HG02678 (cell line): ENCODE data around the gene DSP.

Experiments used
- ATAC-seq: cut with Tn5 transposase; IDR thresholded peaks from one replicate; pipeline ENCODE4 v1.9.1; 2021; ENCODE audit warnings: mild to moderate bottlenecking, moderate library complexity; ENCODE audit not compliant: unreplicated experiment

Gene DSP

DNA sequence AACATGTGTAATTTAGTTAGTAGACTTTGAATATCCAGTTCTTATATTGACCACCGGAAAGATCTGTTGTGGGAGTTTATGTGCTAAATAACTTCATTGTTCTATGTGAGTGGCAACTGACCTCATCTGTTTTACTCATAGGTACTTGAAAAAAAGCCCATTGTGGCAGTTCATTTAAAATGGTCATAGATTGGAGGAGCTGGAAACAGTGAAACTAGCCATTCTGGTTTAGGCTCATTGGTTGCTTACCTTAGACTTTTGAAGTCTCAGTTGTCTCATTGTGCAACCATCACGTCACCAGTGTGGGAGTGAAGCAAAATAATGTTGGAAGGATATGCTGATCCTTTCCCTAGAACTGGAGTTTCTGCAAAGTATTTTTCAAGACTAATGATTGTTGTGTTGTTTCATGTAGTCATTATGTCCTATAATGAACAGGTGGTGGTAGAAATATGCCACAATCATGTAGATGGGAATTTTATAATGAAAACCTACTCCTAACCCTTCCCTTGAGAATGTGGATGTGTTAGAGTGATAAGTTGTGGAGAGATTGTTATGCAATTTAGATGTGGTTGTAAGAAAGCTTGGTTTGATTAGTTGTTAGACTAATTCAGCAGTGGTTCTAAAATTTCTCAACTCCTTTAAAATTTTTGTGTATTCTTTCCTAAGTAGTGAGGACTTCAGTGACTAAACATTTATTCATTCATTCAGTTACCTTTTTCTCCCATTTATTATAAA is 18.3 kb downstream of the DSP start:
- no peak for ATAC-seq

DNA sequence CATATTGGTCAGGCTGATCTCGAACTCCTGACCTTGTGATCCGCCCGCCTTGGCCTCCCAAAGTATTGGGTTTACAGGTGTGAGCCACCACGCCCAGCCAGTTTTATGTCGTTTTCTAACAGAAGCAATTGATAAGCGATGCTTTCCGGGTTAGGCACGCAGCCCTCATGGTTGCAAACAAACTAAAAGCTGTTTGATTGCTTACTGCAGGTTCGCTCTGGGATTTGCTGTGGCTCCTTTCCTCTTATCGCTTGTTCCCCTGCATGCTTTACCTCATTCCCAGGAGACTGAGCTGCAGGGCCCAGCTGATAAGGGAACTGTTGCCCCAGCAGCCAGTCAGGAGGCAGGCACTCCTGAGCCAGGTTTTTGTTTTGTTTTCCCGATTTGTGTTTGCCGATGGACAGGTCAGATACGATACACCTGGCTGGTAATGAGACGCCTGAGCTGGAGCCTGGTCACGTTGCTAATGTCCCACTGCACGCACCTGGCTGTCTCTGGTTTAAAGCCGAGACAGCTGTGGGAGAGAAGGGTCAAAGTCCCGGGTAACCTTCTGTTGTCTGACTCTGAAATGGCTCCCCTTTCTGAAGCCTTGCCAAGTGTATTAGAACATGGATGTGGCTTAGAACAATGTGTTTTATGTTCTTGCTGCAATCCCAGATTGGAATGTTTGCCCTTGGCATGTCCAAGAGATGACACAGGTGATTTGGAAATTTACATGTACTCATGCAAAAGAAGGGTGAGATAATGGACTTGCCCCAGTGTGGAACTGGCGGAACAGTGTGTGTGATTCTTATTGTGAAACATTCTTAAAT is 19.9 kb downstream of the DSP start:
- ATAC-seq, result no peak

DNA sequence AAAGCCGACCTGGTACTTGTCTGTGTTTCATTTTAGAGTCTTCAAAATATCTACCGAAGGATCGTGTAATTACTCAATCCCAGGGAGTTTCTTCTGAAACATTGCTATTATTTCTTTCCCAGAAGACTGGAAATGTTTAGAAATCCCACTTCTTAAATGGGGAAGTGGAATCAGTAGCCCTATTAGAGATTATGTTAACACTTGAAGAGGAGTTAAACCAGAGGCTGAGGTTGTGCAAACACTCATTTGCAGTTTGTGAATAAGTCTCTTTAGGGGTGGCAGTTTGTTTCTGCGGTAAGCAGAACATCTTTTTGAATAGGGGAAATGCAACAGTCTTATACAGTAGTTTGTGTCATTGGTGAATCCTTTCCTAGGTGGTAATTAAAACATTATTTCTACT is 21.3 kb downstream of the DSP start:
- no peak for ATAC-seq

DNA sequence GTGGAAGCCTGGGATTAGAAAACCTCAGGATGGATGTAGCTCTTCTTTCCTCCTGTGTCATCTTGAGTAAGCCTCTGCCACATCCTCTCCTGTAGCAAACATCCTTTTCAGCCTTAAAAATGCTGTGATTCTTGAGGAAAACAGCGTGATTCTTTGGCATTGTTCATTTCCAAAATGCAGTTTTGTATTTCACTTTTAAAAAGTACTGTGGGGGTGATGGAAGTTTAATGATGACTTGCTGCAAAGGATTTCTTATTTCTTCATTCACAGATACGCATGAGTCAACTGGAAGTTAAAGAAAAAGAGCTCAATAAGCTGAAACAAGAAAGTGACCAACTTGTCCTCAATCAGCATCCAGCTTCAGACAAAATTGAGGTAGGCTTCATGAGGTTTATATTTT is 24.6 kb downstream of the DSP start:
- no peak for ATAC-seq

DNA sequence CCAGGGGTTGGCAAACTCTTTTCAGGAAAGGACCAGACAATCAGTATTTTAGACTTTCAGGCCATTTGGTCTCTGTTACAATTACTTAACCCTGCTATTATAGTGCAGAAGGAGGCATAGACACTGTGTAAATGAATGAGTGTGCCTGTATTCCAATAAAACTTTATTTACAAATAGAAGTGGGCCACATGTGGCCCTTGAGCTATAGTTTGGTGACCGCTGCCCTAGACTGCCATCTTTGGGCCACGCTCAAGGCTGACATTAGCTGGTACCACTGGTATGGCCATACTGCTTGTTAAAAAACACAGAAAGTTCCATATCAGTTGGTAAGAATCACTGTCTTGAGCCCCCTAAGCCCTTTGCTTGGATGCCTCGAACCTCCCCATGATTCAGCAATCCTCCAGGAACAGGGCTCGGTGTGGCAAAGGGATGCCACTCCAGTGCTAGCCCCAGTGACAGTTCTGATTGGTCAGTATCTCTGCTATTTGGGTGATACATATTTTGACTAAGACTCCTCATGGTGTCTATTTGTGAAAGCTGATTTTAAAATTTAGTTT is 25.2 kb downstream of the DSP start:
- no peak for ATAC-seq

DNA sequence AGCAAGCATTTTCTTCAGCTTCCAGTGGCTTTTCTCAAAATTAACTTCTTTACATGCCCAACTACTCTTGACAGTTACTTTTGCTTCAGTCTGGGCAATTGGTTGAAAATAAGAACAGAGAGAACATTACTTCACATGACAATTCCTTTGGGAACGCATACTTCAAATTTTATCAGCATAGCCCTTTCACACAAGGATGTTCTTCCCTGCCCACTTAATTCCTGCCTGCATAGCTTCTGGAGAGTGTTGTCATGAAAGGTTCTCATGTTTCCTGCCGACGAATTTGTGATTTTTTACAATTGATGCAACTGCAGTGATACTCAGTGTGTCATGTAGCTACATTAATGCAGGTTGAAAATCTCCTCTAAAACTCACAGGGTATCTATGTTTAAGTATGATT is 26.6 kb downstream of the DSP start:
- no peak for ATAC-seq

DNA sequence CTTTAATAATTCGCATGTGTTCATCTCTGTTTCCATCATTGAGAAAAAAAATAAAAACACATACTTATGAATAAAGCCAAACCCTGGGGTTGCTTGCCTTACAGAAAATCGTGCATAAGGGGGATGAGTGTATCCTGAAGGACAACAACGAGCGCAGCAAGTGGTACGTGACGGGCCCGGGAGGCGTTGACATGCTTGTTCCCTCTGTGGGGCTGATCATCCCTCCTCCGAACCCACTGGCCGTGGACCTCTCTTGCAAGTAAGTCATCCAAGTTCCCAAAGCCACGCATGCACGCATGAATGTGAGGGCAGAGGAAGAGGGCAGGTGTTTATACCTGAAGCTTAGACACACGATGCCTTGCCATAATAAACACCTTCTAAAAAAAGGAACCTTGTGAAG is 27.6 kb downstream of the DSP start:
- no peak for ATAC-seq

DNA sequence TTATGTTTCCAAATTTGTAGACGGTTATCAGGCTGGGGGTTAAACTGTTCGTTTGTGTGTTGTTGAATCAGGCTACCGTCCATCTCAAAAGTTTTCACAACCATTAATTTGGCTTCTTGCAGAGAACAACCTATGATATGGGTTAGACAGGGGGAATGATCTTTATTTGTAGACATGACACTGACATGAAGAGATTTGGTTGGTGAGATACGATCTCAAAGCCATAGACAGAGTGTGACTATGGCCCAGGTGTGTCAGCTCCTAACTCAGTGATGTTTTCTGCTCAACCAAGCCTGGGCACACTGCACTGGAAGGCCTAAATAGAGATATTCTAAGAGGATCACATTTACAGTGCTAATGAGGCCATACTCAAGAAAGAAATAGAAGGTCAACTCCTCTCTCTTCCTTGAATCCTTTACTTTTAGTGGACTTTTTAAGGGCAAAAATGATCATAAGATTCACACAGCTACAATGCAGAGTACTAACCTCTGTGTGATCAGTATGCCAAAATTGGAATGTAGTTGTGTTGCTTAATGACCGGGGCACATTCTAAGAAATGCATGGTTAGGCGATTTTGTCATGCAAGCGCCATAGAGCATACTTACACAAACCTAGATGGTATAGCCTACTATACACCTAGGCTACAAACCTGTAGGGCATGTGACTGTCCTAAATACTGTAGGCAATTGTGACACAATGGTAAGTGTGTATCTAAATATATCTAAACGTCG is 30.9 kb downstream of the DSP start:
- no peak for ATAC-seq

DNA sequence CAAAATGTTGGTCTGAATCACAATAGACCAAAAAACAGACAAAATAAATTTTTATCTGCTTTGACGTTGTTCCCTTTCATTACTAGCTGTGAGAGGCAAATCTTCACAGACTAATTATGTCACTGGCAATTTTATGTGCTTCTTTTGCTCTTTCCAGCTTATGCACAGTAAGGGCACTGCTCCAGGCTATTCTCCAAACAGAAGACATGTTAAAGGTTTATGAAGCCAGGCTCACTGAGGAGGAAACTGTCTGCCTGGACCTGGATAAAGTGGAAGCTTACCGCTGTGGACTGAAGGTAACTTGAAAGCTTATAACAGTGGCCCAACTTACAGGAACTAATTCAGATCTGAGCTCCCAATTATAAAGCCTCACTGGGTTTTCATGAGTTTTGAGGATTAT is 33.0 kb downstream of the DSP start:
- ATAC-seq, result no peak

DNA sequence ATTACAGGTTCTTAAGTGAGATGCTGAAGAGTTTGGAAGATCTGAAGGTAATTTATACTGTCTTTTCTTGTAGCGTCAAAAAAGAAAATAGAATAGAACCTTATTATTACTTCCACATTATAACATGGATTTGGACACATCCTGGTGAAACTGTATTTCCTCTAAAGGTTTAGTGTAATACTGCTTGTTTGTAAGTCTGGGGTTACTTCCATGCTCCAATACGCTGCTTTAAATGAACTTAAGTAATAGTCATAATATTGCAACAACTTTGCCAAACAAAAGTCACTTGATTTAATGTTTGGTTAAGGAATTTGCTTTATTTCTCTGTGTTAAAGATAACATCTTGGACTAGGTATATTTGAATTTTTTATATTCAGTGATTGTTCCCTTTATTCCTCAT is 37.0 kb downstream of the DSP start:
- no peak for ATAC-seq

DNA sequence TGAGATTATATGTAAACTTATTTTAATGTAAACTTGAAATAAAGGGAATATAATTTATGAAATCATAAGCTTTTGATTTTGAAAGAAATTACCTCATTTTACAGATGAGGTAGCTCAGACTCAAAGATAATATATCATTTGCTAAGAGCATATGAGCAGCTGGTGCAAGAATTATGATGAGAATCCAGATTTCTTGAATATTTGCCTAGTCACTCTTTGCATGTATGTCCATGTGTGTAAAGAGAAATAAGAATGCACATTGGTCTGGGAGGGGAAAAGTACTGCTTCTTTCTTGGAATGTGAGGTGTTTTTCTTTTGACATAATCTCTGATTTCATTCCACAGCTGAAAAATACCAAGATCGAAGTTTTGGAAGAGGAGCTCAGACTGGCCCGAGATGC is 37.5 kb downstream of the DSP start:
- no peak for ATAC-seq

DNA sequence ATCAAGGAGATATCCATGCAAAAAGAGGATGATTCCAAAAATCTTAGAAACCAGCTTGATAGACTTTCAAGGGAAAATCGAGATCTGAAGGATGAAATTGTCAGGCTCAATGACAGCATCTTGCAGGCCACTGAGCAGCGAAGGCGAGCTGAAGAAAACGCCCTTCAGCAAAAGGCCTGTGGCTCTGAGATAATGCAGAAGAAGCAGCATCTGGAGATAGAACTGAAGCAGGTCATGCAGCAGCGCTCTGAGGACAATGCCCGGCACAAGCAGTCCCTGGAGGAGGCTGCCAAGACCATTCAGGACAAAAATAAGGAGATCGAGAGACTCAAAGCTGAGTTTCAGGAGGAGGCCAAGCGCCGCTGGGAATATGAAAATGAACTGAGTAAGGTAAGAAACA is 38.4 kb downstream of the DSP start:
- ATAC-seq, result no peak

DNA sequence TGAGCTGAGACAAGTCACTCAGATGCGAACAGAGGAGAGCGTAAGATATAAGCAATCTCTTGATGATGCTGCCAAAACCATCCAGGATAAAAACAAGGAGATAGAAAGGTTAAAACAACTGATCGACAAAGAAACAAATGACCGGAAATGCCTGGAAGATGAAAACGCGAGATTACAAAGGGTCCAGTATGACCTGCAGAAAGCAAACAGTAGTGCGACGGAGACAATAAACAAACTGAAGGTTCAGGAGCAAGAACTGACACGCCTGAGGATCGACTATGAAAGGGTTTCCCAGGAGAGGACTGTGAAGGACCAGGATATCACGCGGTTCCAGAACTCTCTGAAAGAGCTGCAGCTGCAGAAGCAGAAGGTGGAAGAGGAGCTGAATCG is 39.1 kb downstream of the DSP start:
- no peak for ATAC-seq

DNA sequence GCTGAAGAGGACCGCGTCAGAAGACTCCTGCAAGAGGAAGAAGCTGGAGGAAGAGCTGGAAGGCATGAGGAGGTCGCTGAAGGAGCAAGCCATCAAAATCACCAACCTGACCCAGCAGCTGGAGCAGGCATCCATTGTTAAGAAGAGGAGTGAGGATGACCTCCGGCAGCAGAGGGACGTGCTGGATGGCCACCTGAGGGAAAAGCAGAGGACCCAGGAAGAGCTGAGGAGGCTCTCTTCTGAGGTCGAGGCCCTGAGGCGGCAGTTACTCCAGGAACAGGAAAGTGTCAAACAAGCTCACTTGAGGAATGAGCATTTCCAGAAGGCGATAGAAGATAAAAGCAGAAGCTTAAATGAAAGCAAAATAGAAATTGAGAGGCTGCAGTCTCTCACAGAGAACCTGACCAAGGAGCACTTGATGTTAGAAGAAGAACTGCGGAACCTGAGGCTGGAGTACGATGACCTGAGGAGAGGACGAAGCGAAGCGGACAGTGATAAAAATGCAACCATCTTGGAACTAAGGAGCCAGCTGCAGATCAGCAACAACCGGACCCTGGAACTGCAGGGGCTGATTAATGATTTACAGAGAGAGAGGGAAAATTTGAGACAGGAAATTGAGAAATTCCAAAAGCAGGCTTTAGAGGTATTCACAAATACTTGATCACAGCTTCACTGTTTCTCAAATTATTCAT is 39.6 kb downstream of the DSP start:
- ATAC-seq, result no peak

DNA sequence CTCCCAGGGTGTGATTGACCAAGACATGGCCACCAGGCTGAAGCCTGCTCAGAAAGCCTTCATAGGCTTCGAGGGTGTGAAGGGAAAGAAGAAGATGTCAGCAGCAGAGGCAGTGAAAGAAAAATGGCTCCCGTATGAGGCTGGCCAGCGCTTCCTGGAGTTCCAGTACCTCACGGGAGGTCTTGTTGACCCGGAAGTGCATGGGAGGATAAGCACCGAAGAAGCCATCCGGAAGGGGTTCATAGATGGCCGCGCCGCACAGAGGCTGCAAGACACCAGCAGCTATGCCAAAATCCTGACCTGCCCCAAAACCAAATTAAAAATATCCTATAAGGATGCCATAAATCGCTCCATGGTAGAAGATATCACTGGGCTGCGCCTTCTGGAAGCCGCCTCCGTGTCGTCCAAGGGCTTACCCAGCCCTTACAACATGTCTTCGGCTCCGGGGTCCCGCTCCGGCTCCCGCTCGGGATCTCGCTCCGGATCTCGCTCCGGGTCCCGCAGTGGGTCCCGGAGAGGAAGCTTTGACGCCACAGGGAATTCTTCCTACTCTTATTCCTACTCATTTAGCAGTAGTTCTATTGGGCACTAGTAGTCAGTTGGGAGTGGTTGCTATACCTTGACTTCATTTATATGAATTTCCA is 43.9 kb downstream of the DSP start:
- no peak for ATAC-seq

DNA sequence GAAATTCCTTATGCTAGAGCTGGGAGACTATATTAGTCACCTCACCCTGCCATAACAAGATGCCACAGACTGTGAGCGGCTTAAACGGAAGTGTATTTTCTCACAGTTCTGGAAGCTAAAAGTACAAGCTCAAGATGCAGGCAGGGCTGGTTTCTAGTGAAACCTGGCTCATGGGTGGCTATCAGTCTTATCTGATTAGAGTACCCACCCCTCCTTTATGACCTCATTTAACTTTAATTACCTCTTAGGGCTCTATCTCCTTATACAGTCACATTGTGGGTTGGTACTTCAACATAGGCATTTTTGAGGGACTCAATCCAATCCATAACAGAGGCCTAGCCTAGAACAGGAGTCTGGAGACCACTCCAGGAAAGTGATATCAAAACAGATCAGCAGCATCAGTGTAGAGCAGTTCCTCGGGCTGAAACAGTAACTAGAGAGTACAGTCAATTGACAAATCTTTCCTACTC is 46.2 kb downstream of the DSP start:
- no peak for ATAC-seq

DNA sequence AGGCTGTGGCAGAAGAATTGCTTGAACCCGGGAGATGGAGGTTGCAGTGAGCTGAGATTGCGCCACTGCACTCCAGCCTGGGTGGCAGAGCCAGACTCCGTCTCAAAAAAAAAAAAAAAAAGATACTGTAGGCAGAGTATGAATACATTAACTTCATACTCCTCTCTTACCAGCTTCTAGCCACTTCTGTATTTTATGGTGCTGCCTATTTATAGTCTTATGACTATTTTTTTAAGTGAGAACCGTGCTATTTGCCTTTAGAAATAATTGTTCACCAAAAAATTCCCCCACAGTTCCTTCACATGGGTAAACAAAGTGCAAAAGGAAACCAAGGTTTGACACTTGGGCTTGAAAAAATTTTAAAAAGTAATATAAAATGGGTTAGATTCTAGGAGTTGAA is 47.0 kb downstream of the DSP start:
- ATAC-seq, result no peak

DNA sequence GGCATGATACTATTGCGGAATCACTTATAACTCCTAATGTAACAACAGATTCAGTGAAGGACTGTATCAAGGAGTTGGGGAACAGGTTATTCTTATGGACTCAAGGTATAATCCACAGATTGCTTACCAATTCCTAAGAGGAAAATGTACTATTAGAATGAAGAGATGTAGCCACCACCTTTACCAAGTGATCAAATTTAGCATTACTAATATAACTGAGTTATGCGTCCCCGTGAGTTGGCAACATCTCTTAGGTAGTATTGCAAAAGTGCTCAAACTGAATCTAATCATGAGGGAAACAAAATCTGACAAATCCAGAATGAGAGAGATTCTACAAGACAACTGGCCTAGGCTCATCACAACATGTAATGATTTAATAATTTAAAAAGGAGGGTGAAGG is 47.8 kb downstream of the DSP start:
- no peak for ATAC-seq

DNA sequence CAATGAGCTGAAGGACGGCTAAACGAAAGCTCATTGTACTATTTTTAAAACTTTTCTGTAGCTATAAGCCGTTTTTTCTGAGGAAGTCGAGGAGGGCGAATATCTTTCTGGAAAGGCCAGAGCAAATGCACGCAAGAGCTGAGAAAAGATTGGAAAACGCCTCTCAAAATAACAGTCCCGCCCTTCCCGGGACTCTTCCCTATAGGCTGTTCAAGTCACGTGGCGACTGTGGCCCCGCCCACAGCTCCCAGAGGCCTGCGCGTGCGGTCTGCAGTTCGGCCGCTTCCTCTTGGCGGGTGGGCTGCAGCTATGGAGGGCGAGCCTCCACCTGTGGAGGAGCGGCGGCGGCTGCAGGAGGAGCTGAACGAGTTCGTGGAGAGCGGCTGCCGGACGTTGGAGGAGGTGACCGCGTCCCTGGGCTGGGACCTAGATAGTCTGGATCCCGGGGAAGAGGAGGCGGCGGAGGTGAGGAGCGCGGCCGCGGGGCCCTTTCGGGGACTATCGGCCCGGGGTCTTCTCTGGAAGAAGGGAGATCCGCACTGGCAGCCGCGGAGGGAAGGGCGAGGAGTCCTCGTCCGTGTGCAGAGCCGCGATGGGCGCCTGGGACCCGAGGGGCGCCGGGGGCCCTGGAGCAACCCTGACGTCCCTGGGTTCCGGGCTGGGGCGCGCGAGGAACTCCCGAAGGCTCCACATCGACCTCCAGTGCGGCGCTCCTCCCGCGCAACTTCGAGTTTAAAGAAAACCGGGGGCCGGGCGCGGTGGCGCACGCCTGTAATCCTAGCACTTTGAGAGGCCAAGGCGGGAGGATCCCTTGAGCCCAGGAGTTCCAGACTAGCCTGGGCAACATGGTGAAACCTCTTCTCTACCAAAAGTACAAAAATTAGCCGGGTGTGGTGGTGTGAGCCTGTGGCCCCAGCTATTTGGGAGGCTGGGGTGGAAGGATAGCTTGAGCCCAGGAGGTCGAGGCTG is 48.8 kb downstream of the DSP start, which contains the start of gene SNRNP48:
Gene SNRNP48 (plus strand): TSS at position 250 of the 969 bp plus-strand sequence. CDS start 60 bp downstream, at position 310.
- peak; percentile 100 for ATAC-seq
